HG03066 (cell line): Measurements from ENCODE around the gene LCMT2.

Experiments
- ATAC-seq: cut with Tn5 transposase; IDR thresholded peaks from one replicate; pipeline ENCODE4 v1.9.1; 2021; ENCODE audit warnings: low read depth; ENCODE audit not compliant: unreplicated experiment

LCMT2 gene

GRCh38 chr15:43329960-43330779 is at the start of gene LCMT2:
Gene LCMT2 (minus strand): TSS chr15:43330573. CDS start chr15:43330489, 84 bp downstream.
- peak; percentile 96 for ATAC-seq

GRCh38 chr15:43378601-43379000 is 48.2 kb upstream of the LCMT2 start:
- no peak for ATAC-seq

- no peak for ATAC-seq
Measured at GRCh38 chr15:43376017-43376705, 45.8 kb upstream of the LCMT2 start.

- peak; percentile 70 for ATAC-seq
Measured at GRCh38 chr15:43370975-43371974, 40.9 kb upstream of the LCMT2 start, which contains the start of the genes TUBGCP4 and ZSCAN29. Gene TUBGCP4 (plus strand): TSS chr15:43371101. CDS start chr15:43371355, 254 bp downstream. Gene ZSCAN29 (minus strand): TSS chr15:43371043. CDS start chr15:43369913, 1,130 bp downstream.

- ATAC-seq = peak; percentile 31
Measured at GRCh38 chr15:43370310-43370974, 40.1 kb upstream of the LCMT2 start.

- no peak for ATAC-seq
Measured at GRCh38 chr15:43361313-43361903, 31.0 kb upstream of the LCMT2 start.

GRCh38 chr15:43360821-43361220 is 30.4 kb upstream of the LCMT2 start:
- ATAC-seq = no peak

GRCh38 chr15:43352693-43353382 is 22.5 kb upstream of the LCMT2 start:
- no peak for ATAC-seq

GRCh38 chr15:43347114-43347513 is 16.7 kb upstream of the LCMT2 start:
- ATAC-seq = no peak

GRCh38 chr15:43346305-43346704 is 15.9 kb upstream of the LCMT2 start:
- ATAC-seq = no peak

GRCh38 chr15:43330780-43331087 is 361 bp upstream of the LCMT2 start:
- peak; percentile 26 for ATAC-seq

GRCh38 chr15:43329217-43329959 is 985 bp downstream of the LCMT2 start:
- no peak for ATAC-seq

GRCh38 chr15:43325039-43325684 is 5.2 kb downstream of the LCMT2 start:
- no peak for ATAC-seq

GRCh38 chr15:43318990-43319771 is 11.2 kb downstream of the LCMT2 start:
- ATAC-seq = no peak

- ATAC-seq = no peak
Measured at GRCh38 chr15:43317566-43318184, 12.7 kb downstream of the LCMT2 start.

GRCh38 chr15:43316971-43317346 is 13.4 kb downstream of the LCMT2 start:
- ATAC-seq = no peak
